Stimulated activated effector memory CD8-positive, alpha-beta T cell treated with anti-CD3 and anti-CD28 coated beads, Interleukin-12 subunit alpha, Interleukin-12 subunit beta, amount 100 ng/mL, for 72 hours (primary cell): ENCODE results near the gene RAB6B.

ENCODE experiments used
- ATAC-seq: fragments of 150-1000 bp; cut with Tn5 transposase; 2 replicates; pipeline ENCODE4 v1.10.0; 2021
- DNase-seq, 2 donors: peaks; one replicate each; pipeline ENCODE4 v3.0.0; 2021 to 2022; ENCODE audit warnings: low spot score in 2 of 2
- H3K27ac Mint-ChIP-seq: one replicate; pipeline ENCODE4 v1.8.0; 2022; ENCODE audit warnings: mild to moderate bottlenecking, mixed read lengths
- H3K36me3 Mint-ChIP-seq: one replicate; pipeline ENCODE4 v1.8.0; 2022; ENCODE audit warnings: mild to moderate bottlenecking, mixed read lengths
- H3K4me1 Mint-ChIP-seq: one replicate; pipeline ENCODE4 v1.8.0; 2022; ENCODE audit warnings: mixed read lengths
- H3K4me3 Mint-ChIP-seq: one replicate; pipeline ENCODE4 v1.8.0; 2022; ENCODE audit warnings: mild to moderate bottlenecking, mixed read lengths
- H3K9me3 Mint-ChIP-seq: one replicate; pipeline ENCODE4 v1.8.0; 2022; ENCODE audit warnings: mixed read lengths

RAB6B gene

GRCh38 chr3:133881939-133882825 is 13.5 kb downstream of the RAB6B start:
- Mint-ChIP-seq H3K4me3 (peak overlapping the region; percentile 45), H3K9me3 (peaks cover 9% of the 10 kb centered on the region), H3K27ac (peak overlapping the region; percentile 95), H3K4me1 (peaks cover 60% of the 10 kb centered on the region), H3K36me3 (peaks cover 5% of the 10 kb centered on the region)
- no peak for DNase-seq
- ATAC-seq: peak; percentile 77

DNA sequence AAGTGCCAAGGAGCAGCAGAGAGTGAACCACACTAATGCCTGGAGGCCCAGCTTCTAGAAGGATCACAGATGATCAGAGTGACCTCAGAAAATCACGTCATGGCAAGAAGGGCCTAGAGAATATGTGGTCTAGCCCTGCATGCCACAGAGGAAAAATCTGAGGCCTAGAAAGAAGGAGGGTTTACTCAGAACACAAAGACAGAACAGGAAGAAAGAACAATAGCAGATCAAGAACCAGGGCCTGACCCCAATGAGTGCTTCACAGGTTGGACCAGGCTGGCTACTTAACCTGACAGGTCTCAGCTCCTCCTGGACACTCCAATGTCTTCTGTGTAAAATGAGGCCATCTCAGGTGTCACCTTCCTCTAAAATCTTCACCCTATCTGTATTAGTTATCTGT is 14.2 kb downstream of the RAB6B start:
- ATAC-seq: peak; percentile 50
- Mint-ChIP-seq H3K36me3 (peaks cover 5% of the 10 kb centered on the region), H3K4me1 (peaks cover 59% of the 10 kb centered on the region), H3K9me3 (peaks cover 9% of the 10 kb centered on the region), H3K27ac (peak overlapping the region; percentile 95), H3K4me3 (peak overlapping the region; percentile 45)
- DNase-seq: no peak

DNA sequence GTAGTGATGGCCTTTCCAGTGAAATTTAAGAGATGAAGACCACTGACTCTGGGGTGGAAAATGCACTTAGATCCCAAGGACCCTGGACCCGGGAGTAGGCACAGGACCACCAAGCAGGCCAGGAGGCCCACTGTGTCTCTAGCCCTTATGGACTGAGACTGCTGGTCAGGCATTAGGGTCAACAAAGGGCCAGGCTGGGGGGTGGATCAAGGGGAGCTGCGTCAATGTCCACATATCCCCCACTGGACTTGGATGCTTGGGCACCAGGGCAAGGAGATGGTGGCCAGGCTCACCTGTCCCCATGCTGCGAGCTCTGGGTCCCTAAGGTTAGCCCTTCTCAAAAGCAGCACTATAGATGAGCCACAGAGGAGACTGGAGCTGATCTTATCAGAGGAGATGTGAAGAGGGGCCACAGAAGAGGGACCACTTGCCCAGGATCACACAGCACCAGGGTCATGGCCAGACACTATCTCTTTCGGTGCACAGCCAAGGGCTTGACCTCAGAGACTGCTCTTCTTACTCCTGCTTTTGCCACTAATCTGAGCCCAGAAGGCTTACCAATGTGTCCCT is 14.7 kb downstream of the RAB6B start:
- ATAC-seq (no peak), DNase-seq (no peak)
- peak overlapping the region; percentile 95 for H3K27ac Mint-ChIP-seq
- peak overlapping the region; percentile 45 for H3K4me3 Mint-ChIP-seq
- H3K9me3 Mint-ChIP-seq: peaks cover 9% of the 10 kb centered on the region
- H3K4me1 Mint-ChIP-seq: peaks cover 54% of the 10 kb centered on the region
- H3K36me3 Mint-ChIP-seq: peaks cover 5% of the 10 kb centered on the region

DNA sequence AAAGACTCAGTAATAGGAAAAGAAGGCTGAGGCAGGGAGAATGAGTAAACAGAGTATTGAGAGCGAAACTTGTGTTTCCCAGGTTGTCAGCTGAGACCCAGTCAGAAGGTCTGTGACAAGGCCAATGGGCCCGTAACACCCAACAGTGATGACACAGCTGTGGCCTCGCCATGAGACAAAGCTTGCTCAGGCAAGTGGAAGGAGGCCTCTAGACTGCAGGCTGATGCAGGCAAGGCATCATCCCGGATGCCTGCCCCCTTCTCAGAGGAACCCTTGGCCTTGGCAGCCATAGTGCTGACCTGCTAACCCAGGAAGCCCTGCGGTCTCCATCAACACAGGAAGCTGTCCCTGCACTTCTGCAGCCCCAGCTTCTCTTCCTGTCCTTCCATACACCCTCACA is 15.4 kb downstream of the RAB6B start:
- ATAC-seq (peak; percentile 90), DNase-seq (peak in 1 of 2 donors; percentile 64)
- Mint-ChIP-seq H3K27ac (peak overlapping the region; percentile 95), H3K4me1 (peaks cover 47% of the 10 kb centered on the region), H3K9me3 (peaks cover 9% of the 10 kb centered on the region), H3K36me3 (peaks cover 5% of the 10 kb centered on the region), H3K4me3 (peak overlapping the region; percentile 45)

DNA sequence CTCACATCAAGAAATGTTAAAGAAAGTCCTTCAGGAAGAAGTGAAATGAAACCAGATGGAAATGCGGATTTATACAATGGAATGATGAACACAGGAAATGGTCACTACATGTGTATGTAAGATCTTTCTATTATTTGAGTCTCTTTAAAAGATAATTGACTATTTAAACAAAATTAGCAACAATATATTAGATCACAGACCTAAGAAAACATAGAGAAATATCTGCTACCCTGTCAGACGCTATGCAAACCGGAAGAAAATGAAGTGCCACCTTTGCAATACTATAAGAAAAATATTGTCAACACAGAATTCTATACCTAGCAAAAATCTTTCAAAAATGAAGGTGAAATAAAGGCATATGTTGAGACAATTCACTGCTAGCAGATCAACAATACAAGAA is 17.2 kb downstream of the RAB6B start:
- DNase-seq (no peak), ATAC-seq (no peak)
- H3K36me3 Mint-ChIP-seq: peaks cover 5% of the 10 kb centered on the region
- peaks cover 9% of the 10 kb centered on the region for H3K9me3 Mint-ChIP-seq
- peaks cover 45% of the 10 kb centered on the region for H3K4me1 Mint-ChIP-seq
- no peak overlapping the region for H3K27ac Mint-ChIP-seq
- no peak overlapping the region for H3K4me3 Mint-ChIP-seq

DNA sequence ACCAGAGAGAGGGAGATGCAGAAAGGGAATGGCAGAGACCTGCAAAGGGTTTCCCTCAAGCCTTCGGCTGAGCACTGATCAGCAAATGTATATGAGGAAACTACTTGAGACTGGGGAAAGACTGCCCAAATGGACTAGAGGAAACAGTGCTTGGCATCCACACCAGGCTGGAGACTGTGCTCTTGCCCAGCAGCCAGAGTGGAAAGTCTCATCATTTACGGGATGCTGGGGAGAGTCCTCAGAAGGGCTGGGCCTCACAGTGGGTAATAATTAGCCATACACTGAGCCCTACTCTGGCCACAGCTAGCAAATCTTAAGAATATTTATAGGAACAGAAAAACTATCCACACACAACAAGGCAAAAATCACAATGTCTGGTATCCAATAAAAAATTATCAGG is 18.5 kb downstream of the RAB6B start:
- H3K27ac Mint-ChIP-seq: no peak overlapping the region
- H3K4me3 Mint-ChIP-seq: no peak overlapping the region
- peaks cover 4% of the 10 kb centered on the region for H3K36me3 Mint-ChIP-seq
- peaks cover 9% of the 10 kb centered on the region for H3K9me3 Mint-ChIP-seq
- ATAC-seq (no peak), DNase-seq (no peak)
- H3K4me1 Mint-ChIP-seq: peaks cover 32% of the 10 kb centered on the region

- no peak for ATAC-seq
- DNase-seq: no peak
- peaks cover 9% of the 10 kb centered on the region for H3K9me3 Mint-ChIP-seq
- H3K36me3 Mint-ChIP-seq: no peaks in the 10 kb centered on the region
- no peak overlapping the region for H3K27ac Mint-ChIP-seq
- H3K4me3 Mint-ChIP-seq: no peak overlapping the region
- H3K4me1 Mint-ChIP-seq: peaks cover 12% of the 10 kb centered on the region
Observed at GRCh38 chr3:133874761-133875438, 20.8 kb downstream of the RAB6B start.

DNA sequence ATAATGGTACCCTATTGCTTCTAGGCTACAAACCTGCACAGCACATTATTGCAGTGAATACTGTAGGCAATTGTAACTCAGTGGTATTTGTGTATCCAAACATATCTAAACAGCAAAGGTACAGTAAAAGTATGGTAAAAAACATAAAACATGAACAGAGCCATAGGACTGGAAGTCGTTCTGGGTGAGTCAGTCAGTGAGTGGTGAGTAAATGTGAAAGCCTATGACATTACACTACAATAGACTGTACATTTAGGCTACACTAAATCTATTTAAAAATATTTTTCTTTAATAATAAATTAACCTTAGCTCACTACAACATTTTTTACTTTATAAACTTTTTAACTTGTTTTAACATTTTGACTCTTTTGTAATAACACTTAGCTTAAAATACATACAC is 21.3 kb downstream of the RAB6B start:
- DNase-seq: no peak
- peak; percentile 89 for ATAC-seq
- peaks cover 9% of the 10 kb centered on the region for H3K9me3 Mint-ChIP-seq
- no peak overlapping the region for H3K4me3 Mint-ChIP-seq
- no peak overlapping the region for H3K27ac Mint-ChIP-seq
- no peaks in the 10 kb centered on the region for H3K36me3 Mint-ChIP-seq
- H3K4me1 Mint-ChIP-seq: peaks cover 12% of the 10 kb centered on the region

GRCh38 chr3:133872781-133873180 is 22.9 kb downstream of the RAB6B start:
- peaks cover under 1% of the 10 kb centered on the region for H3K9me3 Mint-ChIP-seq
- H3K27ac Mint-ChIP-seq: no peak overlapping the region
- H3K4me1 Mint-ChIP-seq: peaks cover 12% of the 10 kb centered on the region
- ATAC-seq (no peak), DNase-seq (no peak)
- H3K36me3 Mint-ChIP-seq: no peaks in the 10 kb centered on the region
- no peak overlapping the region for H3K4me3 Mint-ChIP-seq

DNA sequence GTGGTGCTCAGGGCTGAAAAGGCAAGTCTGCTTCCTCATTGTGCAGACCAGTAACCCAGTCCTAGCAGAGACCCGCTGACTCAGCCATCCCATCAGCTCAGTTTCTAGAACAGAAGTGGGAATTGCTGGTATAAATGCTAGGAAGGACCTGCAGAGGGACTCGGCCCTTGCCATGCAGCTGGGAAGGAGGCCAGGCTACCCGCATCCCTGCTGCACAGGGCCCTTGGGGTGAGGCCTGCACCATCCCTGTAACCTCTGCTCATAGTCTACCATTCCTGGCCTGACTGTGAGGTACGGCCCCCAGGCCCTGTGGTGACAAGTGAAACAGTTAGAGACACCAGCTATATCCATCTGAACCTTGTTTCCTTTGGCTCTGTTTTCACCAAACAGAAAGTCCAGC is 23.5 kb downstream of the RAB6B start:
- no peak for ATAC-seq
- Mint-ChIP-seq H3K4me3 (no peak overlapping the region), H3K27ac (no peak overlapping the region), H3K4me1 (peaks cover 12% of the 10 kb centered on the region), H3K36me3 (no peaks in the 10 kb centered on the region), H3K9me3 (no peaks in the 10 kb centered on the region)
- DNase-seq: no peak

GRCh38 chr3:133871368-133872090 is 24.2 kb downstream of the RAB6B start:
- ATAC-seq: no peak
- Mint-ChIP-seq H3K36me3 (no peaks in the 10 kb centered on the region), H3K9me3 (no peaks in the 10 kb centered on the region), H3K4me3 (no peak overlapping the region), H3K27ac (no peak overlapping the region), H3K4me1 (peaks cover 12% of the 10 kb centered on the region)
- no peak for DNase-seq

- ATAC-seq (no peak), DNase-seq (no peak)
- Mint-ChIP-seq H3K27ac (no peak overlapping the region), H3K4me1 (peaks cover 12% of the 10 kb centered on the region), H3K36me3 (no peaks in the 10 kb centered on the region), H3K4me3 (no peak overlapping the region), H3K9me3 (no peaks in the 10 kb centered on the region)
Observed at GRCh38 chr3:133870822-133871221, 24.9 kb downstream of the RAB6B start.

DNA sequence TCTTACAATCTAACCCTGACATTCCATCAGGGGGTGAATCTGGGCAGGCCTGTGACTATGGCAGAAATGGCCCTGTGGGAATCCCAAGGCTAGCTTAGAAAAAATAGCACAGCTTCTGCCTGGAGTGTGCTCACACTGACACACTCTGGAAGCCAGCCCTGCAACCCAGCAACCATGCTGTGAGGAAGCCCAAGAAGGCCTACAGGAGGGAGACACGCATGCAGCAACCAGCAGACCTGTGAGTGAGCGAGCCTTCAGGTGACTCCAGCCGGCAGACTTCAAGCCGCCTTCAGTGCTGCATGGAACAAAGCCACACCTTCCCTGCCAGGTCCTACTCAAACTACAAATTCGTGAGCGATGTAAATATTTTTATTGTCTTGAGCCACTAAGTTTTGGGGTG is 26.1 kb downstream of the RAB6B start:
- Mint-ChIP-seq H3K36me3 (no peaks in the 10 kb centered on the region), H3K4me1 (peaks cover 7% of the 10 kb centered on the region), H3K9me3 (no peaks in the 10 kb centered on the region), H3K4me3 (no peak overlapping the region), H3K27ac (peak overlapping the region; percentile 32)
- ATAC-seq (no peak), DNase-seq (no peak)

- Mint-ChIP-seq H3K4me3 (no peak overlapping the region), H3K36me3 (no peaks in the 10 kb centered on the region), H3K4me1 (peaks cover 4% of the 10 kb centered on the region), H3K9me3 (no peaks in the 10 kb centered on the region), H3K27ac (no peak overlapping the region)
- no peak for ATAC-seq
- DNase-seq: no peak
Observed at GRCh38 chr3:133868758-133869475, 26.8 kb downstream of the RAB6B start.

GRCh38 chr3:133868186-133868585 is 27.5 kb downstream of the RAB6B start:
- no peaks in the 10 kb centered on the region for H3K36me3 Mint-ChIP-seq

More at GRCh38 chr3:133868186-133868585, 27.5 kb downstream of the RAB6B start:
- Mint-ChIP-seq H3K27ac (no peak overlapping the region), H3K9me3 (no peaks in the 10 kb centered on the region), H3K4me3 (no peak overlapping the region), H3K4me1 (no peaks in the 10 kb centered on the region)
- no peak for ATAC-seq
- DNase-seq: no peak
